ENCODE results near the gene NYAP2. TPM values are rescaled to one million over a fixed set of nuclear protein-coding genes. Genes with fewer than 3 reads are reported as not detected.

Gene NYAP2
- total RNA-seq, 2 experiments from 2014 or later: 0.06 TPM; not detected in 1

DNA sequence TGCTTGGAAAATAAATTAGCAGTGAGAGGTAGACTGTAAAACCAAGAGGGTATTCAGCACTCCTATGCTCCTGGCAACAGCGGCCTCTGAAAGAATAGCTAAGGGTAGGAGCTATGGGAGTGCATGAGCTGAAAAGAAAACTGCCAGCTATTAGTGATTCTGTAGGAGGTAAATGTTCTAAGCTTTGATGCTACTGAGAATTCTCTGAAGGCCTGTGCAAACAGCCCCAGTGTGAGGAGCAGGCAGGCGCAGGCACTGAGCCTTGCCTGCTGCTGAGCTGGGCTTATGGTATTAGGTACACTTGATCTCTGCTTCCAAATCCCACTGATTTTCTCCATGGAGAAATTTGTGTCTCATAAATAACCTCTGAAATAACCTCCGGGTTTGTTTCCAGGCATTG is 86.7 kb downstream of the NYAP2 start:
- Mint-ChIP-seq H3K27me3 (peaks cover 8% of the 10 kb centered on the region), H3K27ac (no peak overlapping the region), H3K4me3 (no peak overlapping the region), H3K36me3 (no peaks in the 10 kb centered on the region), H3K4me1 (no peaks in the 10 kb centered on the region), H3K9me3 (no peaks in the 10 kb centered on the region)
- DNase-seq: no peak

DNA sequence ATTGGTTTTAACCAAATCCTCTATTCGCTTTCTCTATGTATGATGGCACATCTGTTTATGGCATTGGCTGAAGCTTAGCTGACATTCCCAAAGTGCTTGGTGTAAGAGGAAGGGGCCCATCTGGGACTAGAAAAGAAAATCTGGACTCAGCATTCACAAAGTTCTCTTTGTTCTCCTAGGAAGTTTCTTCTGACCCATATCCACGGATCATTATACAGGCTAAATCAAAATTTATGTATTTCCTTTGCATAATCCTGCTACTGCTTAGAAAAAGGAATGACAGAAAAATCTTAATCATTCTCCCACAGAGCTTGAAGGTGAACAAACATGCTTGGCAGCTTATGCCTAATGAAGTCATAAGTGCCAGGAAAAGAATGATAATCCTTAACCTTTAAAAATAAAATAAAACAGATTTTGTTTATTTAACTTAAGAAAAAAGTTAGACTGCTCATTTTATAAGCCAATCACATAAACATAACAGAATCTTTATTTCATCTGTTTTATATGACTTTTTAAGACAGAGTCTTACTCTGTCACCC is 88.4 kb downstream of the NYAP2 start:
- H3K27me3 Mint-ChIP-seq: peaks cover 8% of the 10 kb centered on the region

DNA sequence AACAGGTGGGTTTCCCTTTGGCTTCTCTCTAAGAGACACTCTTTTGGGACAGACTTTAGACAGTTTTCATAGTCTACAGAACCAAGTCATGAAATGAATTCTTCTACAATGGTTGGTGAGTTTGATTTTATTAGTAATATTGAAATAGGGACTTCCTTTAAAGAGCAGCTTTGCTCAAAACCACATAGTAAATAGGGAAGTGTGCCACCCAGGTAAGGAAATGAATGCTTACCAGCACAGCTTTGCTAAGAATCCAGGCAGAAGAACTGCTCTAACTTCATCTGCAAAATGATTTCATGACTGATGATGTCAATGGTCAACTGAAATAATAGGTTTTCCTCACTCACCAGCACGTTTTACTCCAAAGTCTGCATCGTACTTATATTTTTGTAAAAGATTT is 89.2 kb downstream of the NYAP2 start:
- Mint-ChIP-seq H3K9me3 (no peaks in the 10 kb centered on the region), H3K4me3 (no peak overlapping the region), H3K27ac (no peak overlapping the region), H3K36me3 (no peaks in the 10 kb centered on the region), H3K4me1 (no peaks in the 10 kb centered on the region), H3K27me3 (peaks cover 8% of the 10 kb centered on the region)
- no peak for DNase-seq

More for the DNA sequence above, 88.4 kb downstream of the NYAP2 start:
- Mint-ChIP-seq H3K27ac (no peak overlapping the region), H3K4me1 (no peaks in the 10 kb centered on the region), H3K36me3 (no peaks in the 10 kb centered on the region), H3K4me3 (no peak overlapping the region), H3K9me3 (no peaks in the 10 kb centered on the region)
- no peak for DNase-seq

DNA sequence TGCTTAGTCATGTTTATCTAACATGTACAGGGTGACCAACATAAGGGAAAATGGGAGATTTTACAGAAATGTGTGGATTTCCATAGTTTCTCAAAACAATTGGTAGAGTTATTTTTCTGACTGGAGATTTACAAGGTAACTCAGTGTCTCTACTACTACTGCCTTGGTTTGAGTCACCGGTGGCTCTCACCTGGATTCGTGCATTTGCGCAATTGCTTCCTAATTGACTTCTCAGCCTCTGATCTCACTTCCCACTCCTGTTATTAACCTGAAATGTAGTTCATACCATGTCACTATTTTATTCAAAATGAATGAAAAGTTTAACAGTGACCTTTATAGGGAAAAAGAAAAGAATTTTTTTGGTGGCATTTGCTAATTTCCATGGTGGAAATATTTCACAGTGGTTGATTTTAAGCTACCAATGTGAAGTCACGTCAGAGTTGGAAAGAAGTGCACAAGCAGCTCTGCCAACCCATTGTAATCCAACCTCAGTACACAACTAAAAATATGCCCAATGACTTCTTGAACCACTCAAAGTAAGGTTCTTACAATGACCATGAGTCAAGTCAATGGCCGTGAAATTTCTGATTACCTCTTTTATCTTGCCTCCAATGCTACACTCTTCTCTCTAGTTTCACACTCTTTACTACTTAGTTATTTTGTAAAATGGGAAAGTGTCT is 94.0 kb downstream of the NYAP2 start:
- H3K9me3 Mint-ChIP-seq: no peaks in the 10 kb centered on the region
- DNase-seq: no peak
- H3K27ac Mint-ChIP-seq: no peak overlapping the region
- no peaks in the 10 kb centered on the region for H3K4me1 Mint-ChIP-seq
- H3K27me3 Mint-ChIP-seq: peaks cover 14% of the 10 kb centered on the region
- no peak overlapping the region for H3K4me3 Mint-ChIP-seq
- H3K36me3 Mint-ChIP-seq: no peaks in the 10 kb centered on the region

DNA sequence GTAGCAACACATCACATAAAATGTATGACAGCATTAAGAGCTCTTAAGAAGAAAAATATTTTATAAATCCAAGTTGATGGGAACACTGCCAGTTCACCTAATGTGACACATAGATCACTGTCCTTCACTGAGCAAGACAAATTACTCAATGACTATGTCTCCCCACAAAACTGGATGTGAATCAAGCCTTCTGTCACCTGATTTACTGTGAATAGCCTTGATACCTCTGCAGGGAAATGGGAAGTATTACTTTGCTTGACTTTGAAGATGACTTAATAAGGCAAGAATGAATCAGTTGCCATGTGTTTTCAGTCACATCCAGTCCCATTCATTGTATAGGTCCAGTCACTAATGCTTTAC is 94.6 kb downstream of the NYAP2 start:
- no peak overlapping the region for H3K4me3 Mint-ChIP-seq
- H3K9me3 Mint-ChIP-seq: no peaks in the 10 kb centered on the region
- no peaks in the 10 kb centered on the region for H3K36me3 Mint-ChIP-seq
- H3K4me1 Mint-ChIP-seq: no peaks in the 10 kb centered on the region
- no peak overlapping the region for H3K27ac Mint-ChIP-seq
- DNase-seq: no peak
- peaks cover 19% of the 10 kb centered on the region for H3K27me3 Mint-ChIP-seq

DNA sequence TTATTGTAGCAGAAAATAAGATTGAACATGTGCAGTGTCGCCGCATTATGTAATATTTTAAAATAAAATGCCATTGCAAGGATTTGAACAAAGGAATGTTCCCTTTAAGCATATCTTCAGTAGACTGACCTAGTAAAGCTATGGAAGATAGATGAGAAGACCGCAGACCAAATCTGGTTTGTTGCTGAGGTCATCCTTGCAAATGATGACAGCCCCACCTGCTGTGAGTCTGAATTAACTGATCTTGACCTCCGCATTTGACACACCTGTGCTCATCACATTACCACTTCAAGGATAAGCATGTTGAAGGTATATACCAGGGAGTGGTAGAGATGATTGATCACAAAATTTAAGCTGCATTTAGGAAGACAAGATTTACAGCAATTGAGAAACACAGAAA is 96.2 kb downstream of the NYAP2 start:
- Mint-ChIP-seq H3K4me1 (no peaks in the 10 kb centered on the region), H3K9me3 (no peaks in the 10 kb centered on the region), H3K27ac (no peak overlapping the region), H3K4me3 (no peak overlapping the region), H3K36me3 (no peaks in the 10 kb centered on the region), H3K27me3 (peaks cover 21% of the 10 kb centered on the region)
- no peak for DNase-seq

DNA sequence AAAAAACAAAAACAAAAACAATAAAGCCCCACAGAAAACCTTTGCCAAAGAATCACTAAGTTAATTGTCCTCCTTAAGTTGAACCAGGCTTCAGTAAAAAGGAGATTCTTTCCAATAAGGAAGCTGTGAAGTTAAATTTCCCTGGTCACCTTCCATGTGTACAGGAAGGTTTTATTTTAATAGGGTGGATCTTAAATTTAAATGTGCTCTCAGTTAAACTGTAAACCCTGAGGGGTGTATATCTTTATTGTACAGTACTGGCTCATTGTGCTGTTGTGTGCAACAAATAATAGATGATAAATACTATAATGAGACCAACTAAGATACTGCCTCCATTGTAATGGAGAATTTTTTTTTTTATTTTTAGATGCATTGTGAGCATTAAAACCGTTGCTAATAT is 97.1 kb downstream of the NYAP2 start:
- H3K4me1 Mint-ChIP-seq: no peaks in the 10 kb centered on the region
- no peak overlapping the region for H3K4me3 Mint-ChIP-seq
- H3K36me3 Mint-ChIP-seq: no peaks in the 10 kb centered on the region
- no peaks in the 10 kb centered on the region for H3K9me3 Mint-ChIP-seq
- H3K27ac Mint-ChIP-seq: no peak overlapping the region
- H3K27me3 Mint-ChIP-seq: peaks cover 19% of the 10 kb centered on the region
- DNase-seq: no peak

DNA sequence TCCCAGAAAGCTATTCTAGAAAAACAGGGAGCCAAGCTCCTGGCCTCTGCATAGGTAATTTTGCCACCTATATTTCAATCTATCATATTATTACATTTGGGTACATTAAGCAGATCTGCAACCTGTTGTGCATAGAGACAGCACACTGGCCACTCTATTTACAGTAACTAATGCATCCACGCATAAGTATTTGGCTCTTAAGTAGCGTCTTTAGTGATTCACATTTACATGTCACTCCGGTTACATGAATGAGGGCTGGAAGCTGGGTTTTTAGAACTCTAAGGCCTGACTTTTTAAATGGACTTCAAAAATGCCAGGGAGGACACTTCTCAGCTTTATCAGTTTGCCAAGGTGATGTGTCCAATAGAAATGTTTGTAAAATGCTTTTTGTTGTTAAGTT is 97.7 kb downstream of the NYAP2 start:
- Mint-ChIP-seq H3K27me3 (peaks cover 19% of the 10 kb centered on the region), H3K4me1 (no peaks in the 10 kb centered on the region), H3K27ac (no peak overlapping the region)

DNA sequence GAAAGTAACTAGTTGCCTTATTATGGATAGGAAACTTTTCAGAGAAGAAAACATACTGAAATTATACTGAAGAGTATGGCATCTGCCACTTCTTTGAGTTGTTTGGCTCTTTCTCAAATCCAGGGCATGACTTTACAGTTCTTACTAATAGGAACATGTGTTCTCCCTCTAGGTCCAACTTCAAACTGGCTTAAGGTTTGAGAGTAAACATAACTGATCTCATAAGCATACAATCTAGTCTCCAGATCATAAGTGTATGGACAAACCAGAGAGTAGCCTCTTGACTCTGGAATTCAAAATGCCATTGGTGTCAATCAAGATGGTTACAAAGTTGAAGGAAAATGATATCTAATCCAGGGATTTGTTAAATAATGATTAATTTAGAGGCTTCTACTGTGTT is 101.5 kb downstream of the NYAP2 start:
- Mint-ChIP-seq H3K4me3 (no peak overlapping the region), H3K27ac (no peak overlapping the region), H3K4me1 (no peaks in the 10 kb centered on the region), H3K36me3 (no peaks in the 10 kb centered on the region), H3K9me3 (no peaks in the 10 kb centered on the region), H3K27me3 (peaks cover 20% of the 10 kb centered on the region)
- no peak for DNase-seq

More for the DNA sequence above, 97.7 kb downstream of the NYAP2 start:
- Mint-ChIP-seq H3K4me3 (no peak overlapping the region), H3K9me3 (no peaks in the 10 kb centered on the region), H3K36me3 (no peaks in the 10 kb centered on the region)
- DNase-seq: no peak

DNA sequence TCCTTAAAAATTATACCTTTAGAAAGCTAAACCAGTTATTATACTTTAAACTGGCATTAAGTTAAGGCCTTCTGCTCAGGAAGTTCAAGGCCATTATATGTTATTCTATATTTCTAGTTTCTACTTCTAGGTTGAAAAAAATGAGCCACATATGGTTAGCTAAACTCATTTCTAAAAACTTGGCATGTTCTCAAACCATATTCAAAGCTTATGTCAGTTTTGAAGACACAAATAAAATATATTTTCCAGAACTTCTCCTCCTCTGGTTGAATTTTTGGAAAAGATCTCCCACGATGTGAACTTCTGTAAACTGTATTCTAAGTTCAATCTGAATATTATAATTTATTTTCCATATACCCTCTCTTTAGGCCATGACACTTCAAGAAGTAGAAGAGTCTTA is 103.5 kb downstream of the NYAP2 start:
- no peaks in the 10 kb centered on the region for H3K9me3 Mint-ChIP-seq
- no peak overlapping the region for H3K27ac Mint-ChIP-seq
- H3K27me3 Mint-ChIP-seq: peaks cover 17% of the 10 kb centered on the region
- no peaks in the 10 kb centered on the region for H3K36me3 Mint-ChIP-seq
- H3K4me3 Mint-ChIP-seq: no peak overlapping the region
- no peak for DNase-seq
- no peaks in the 10 kb centered on the region for H3K4me1 Mint-ChIP-seq

DNA sequence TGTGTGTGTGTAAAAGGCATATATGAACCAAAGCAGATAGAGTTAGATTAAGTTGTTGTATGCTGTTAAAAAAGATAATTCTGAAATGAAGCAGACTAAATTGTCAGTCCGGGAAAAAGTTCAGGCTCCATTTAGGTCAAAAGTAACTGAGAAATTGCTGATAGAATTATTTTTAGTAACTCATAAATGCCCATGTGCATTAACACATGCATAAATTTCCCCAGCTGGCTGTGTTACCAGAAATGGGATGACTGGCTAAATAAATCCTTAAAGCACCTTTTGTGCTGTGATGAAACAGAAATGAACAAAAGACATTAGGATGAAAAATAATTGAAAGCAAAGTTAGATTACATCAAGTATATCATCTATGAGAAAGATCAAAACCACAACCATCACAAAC is 111.3 kb downstream of the NYAP2 start:
- Mint-ChIP-seq H3K27me3 (peaks cover 6% of the 10 kb centered on the region), H3K27ac (no peak overlapping the region), H3K36me3 (no peaks in the 10 kb centered on the region), H3K4me1 (no peaks in the 10 kb centered on the region), H3K4me3 (no peak overlapping the region), H3K9me3 (no peaks in the 10 kb centered on the region)
- DNase-seq: no peak

DNA sequence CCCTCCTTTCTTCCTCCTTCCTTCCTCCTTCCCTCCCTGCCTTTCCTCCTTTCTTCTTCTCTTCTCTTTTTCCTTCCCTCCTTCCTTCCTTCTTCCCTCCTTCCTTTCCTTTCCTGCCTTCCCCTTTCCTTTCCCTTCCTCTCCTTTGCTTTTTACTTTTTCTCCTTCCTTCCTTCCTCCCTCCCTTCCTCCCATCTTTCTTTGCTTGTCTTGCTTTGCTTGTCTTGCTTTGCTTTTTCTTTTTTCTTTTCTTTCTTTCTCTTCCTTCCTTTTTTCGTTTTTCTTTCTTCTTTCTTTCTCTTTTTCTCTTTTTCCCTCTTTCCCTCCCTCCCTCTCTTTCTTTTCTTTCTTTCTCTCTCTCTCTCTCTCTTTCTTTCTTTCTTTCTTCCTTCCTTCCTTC is 113.0 kb downstream of the NYAP2 start:
- Mint-ChIP-seq H3K9me3 (no peaks in the 10 kb centered on the region), H3K4me1 (no peaks in the 10 kb centered on the region), H3K27ac (no peak overlapping the region), H3K4me3 (no peak overlapping the region), H3K36me3 (no peaks in the 10 kb centered on the region), H3K27me3 (peaks cover 6% of the 10 kb centered on the region)
- no peak for DNase-seq

DNA sequence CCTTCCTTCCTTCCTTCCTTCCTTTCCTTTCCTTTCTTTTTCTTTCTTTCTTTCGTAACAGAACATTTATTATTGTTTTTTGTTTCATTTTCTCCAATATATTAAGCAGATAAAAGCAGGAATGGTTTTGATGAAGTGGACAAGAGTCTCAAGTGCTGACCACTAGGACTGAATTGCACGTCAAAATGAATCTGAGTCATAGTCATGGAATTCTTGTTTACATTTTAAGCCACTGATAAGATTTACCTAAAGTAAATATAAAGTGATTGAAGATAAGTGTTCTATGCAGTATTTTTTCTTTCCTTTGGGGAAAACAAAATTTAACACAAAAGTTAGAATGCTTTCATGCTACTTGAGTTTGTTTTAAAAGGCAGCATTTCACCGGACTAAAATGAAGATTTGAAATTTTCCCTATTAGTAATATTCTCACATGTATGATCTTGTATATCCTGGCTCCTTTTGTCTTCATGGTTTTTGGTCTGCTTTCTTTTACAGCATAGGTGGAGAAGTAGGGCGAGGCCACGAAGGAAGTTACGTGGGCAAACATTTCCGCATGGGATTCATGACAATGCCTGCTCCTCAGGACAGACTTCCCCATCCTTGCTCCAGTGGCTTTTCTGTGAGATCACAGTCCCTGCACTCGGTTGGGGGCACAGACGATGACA is 113.5 kb downstream of the NYAP2 start:
- no peak overlapping the region for H3K27ac Mint-ChIP-seq
- peaks cover 6% of the 10 kb centered on the region for H3K27me3 Mint-ChIP-seq
- no peaks in the 10 kb centered on the region for H3K36me3 Mint-ChIP-seq
- no peaks in the 10 kb centered on the region for H3K4me1 Mint-ChIP-seq
- H3K4me3 Mint-ChIP-seq: no peak overlapping the region
- DNase-seq: no peak
- no peaks in the 10 kb centered on the region for H3K9me3 Mint-ChIP-seq

DNA sequence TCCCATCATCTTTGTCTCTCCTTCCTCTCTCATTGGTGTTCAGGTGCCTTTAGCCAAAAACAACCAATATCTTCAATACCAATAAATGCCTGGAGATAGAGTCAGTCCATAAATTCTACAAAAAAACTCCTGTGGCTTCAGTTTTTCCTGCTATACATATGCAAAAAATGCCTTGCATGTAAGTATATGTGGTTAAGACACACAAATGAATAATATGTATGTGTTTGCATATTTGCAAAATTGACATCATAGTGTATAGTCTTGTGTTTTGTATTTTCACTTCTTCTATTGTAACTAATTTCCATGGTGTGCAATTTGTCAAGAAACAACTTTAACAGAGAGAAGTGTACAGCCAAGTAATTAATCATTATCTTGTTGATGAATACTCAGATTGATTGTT is 115.5 kb downstream of the NYAP2 start:
- Mint-ChIP-seq H3K36me3 (no peaks in the 10 kb centered on the region), H3K27ac (no peak overlapping the region), H3K4me1 (no peaks in the 10 kb centered on the region), H3K4me3 (no peak overlapping the region), H3K9me3 (no peaks in the 10 kb centered on the region), H3K27me3 (no peaks in the 10 kb centered on the region)
- DNase-seq: no peak

DNA sequence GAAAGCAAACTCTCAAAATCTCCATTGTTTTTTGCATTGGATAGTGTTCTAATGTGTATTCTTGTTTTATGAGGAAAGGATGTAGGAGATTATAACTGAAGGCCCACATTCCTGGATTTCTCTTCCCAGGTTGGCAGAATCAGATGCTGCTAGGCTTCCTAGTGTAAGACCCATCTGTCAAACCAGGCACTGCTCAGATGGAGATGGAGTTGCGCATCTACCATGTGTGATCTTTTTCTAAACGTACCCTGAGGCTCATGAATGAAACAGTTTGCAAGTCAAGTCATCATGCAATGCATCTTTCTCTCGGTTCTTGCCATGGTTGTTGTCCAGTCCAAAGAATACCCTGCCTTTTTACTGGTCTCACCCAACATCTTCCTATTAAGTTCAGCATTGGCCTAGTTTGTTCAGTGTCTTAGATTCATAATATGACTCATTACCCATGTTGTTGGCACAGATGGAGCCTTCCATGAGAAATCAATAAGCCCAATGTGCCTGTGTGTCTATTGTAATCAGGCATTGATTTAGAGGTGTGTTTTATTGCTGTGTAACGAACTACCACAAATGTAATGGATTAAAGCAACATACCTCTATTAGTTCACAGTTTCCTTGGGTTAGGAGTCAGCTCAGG is 127.4 kb downstream of the NYAP2 start:
- no peak for DNase-seq
- Mint-ChIP-seq H3K36me3 (no peaks in the 10 kb centered on the region), H3K9me3 (no peaks in the 10 kb centered on the region), H3K27me3 (no peaks in the 10 kb centered on the region), H3K4me3 (no peak overlapping the region), H3K27ac (no peak overlapping the region), H3K4me1 (no peaks in the 10 kb centered on the region)

DNA sequence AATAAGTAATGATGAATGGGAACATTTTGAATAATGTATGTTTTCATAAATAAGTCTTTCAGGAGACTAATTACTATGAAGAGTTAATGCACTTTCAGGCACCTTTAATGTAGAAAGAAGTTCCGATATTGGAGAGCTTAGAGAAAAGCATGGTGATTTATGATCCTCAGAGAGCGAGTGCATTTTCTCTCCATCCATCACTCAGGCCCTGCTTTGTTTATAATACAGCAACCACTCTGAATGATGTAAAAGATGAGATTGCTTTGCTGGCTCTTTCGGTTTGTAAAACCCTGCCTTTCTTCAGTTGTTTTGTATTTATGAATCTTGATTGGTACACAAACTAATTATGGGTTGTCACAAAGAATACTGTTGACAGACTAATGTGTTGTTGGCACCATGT is 132.0 kb downstream of the NYAP2 start:
- H3K4me1 Mint-ChIP-seq: no peaks in the 10 kb centered on the region

More for the DNA sequence above, 132.0 kb downstream of the NYAP2 start:
- Mint-ChIP-seq H3K9me3 (no peaks in the 10 kb centered on the region), H3K36me3 (no peaks in the 10 kb centered on the region), H3K27me3 (no peaks in the 10 kb centered on the region), H3K27ac (no peak overlapping the region), H3K4me3 (no peak overlapping the region)
- DNase-seq: no peak
